Inflammatory macrophage treated with lipopolysaccharide for 1 hour (primary cell): Measurements from ENCODE around the gene MMS22L.

ENCODE experiments used
- DNase-seq, 2 donors: peaks; one replicate each; pipeline ENCODE4 v3.0.0-alpha.2; 2020 to 2022

Gene MMS22L

DNA sequence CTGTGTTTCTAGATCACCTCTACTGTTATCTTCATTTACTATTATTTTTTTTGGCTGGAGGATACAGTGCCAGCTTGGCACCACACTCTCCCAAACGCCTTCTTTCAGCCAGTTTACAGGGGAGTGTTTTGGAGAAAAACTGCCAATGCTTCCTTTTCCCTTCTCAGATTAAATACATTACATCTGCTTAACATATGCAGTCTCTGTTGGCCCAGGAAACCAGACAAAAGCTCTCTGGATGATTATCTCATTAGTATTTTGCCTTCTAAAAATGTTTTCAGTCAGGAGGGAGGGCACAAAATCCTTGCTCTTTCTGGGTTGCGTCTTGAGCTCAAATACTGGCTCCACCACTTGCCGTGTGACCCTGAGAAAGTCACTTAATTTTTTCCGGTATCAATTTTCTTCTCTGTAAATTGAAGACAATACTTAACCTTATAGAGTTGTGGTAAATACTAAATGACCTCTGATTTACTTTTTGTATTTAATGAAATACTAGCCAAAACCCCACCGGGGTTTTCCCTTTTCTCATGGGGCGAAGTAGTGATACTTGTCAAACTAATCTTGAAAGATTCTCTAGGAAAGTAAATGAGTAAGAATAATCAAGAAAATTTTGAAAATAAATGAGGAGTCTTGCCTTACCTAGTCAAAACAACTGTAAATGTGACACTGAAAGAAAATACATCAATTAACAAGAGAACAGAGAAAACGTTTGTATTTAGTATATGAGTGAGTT is 146.2 kb downstream of the MMS22L start:
- DNase-seq, result no peak

GRCh38 chr6:97133067-97133466 is 149.9 kb downstream of the MMS22L start:
- no peak for DNase-seq

DNA sequence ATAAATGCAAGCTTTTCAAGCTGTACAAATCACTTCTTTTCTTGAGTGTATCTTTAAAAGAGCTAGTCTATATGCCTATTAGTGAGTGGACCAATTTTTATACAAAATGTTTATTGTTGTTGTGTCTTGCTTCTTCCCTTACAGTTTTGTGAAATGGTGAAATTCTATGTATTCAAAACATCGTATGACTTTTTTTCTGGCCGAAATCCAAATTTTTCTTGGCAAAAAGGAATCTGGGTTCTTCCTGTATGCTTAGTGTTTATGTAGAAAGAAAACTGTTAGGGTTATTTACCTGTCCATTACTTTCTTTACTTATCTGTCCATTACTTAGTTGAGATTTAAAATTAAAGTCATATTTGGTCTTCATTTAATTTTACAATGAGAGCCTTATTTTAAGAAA is 153.9 kb downstream of the MMS22L start:
- no peak for DNase-seq

GRCh38 chr6:97128507-97128906 is 154.5 kb downstream of the MMS22L start:
- DNase-seq, result no peak

DNA sequence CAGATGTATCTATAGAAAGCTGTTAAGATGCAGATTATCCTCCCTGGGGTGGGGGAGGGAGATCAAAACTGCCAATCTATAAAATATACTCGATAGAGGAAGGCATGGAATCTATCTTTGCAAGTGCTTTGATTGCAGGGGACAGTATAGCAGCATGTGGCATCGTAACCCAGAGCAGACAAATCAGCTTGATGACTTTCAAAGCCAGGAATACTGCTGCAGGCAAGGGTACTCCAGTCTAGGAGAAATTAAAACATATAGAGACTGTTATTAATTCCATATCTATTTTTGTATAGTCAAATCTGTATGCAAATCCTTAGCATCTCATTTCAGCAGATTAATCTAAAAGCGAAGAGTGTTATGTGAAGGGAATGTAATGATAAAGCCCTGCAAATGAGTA is 159.4 kb downstream of the MMS22L start:
- DNase-seq, result no peak

- DNase-seq, result no peak
Measured at GRCh38 chr6:97123112-97123511, 159.9 kb downstream of the MMS22L start.

DNA sequence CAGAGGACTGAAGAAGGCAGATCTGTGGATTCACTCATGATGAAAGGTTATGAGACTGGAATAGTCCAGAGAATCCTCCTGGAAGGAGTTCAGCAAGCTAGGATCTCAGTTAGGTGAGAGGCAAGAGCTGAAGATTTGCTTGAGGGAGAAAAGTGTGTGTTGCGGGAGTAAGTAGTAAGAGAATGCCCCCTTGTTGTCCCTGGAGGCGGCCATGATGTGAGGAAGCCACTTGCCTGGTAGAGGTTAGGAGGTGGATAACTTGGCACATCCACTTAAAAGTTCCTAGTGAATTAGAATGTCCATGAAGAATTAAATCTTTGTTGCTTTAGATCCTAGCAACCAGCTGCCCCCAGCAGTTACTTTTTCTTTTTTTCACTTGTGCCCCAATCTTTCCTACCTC is 162.5 kb downstream of the MMS22L start:
- no peak for DNase-seq

DNA sequence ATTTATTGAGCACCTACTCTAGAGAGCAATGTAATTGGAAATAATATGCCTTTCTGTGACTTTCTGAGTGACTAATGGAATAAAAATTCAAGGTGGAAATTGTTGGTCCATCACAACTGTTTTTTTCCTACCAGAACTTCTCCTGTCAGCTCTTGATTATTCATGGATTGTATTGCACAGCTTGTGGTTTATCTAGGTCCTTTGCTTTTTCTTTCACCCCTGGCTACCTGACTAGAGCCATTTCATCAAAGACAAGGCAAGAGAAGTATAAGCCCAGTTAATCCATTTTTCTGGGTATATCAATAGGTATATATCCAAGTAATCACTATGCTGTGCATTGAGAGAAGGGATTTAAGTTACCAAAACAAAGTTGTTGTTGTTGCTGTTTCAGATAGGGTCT is 168.4 kb downstream of the MMS22L start:
- no peak for DNase-seq

- no peak for DNase-seq
Measured at GRCh38 chr6:97113170-97113569, 169.8 kb downstream of the MMS22L start.

DNA sequence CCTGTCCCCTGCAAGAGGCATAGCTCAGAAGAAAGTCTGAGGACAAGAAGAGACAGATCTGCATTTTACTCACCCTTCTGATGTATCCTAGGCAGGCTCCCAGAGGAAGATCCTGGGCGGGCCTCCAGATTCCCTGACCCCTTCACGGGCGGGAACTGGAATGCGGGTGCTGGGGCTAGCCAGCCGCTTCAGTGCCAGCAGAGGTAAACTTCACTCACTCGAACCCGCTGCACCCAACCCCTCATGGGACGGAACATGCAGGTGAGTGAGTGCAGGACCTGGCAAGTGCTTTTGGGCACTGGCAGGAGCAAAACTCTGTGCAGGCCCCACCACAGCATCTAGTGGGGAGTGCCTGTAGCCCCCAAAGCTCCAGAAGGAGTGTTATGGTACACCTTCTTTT is 171.8 kb downstream of the MMS22L start:
- no peak for DNase-seq

DNA sequence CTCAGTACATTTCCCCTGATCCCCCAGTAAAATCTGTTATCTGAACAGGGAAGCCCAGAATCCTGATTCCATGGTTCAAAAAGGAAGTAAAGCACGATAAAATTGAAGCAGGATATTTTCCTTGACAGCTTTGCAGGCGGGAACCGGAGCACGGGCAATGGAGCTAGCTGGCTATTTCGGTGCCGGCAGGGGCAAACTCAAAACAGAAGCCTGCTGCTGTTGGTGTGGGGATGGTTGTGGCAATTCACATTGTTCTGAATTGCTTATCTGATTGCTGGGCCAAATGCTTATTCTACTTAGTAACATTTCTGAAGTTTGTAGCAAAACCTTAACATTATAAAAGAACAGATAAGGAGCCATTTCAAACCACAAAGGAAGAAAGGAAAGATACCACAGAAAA is 172.4 kb downstream of the MMS22L start:
- DNase-seq, result no peak

DNA sequence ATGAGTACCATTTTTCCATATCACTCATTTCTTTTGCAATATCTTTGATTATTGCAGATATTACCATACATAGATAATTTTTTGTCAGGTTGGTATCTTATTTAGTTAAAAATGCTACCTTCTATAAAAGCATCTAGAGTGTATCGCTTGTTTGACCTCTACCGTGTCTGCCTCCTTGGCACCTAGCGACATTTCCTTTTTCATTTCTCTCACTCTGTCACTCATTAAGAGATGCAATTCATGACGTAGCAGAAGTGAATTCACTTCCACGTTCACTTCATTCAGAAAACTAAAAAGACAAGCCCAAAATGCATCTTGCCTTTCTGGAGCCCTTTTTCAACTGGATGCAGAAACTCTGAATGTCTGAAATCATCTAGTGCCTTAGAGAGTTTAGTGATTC is 172.9 kb downstream of the MMS22L start:
- DNase-seq, result no peak

- no peak for DNase-seq
Measured at GRCh38 chr6:97109444-97109843, 173.6 kb downstream of the MMS22L start.

DNA sequence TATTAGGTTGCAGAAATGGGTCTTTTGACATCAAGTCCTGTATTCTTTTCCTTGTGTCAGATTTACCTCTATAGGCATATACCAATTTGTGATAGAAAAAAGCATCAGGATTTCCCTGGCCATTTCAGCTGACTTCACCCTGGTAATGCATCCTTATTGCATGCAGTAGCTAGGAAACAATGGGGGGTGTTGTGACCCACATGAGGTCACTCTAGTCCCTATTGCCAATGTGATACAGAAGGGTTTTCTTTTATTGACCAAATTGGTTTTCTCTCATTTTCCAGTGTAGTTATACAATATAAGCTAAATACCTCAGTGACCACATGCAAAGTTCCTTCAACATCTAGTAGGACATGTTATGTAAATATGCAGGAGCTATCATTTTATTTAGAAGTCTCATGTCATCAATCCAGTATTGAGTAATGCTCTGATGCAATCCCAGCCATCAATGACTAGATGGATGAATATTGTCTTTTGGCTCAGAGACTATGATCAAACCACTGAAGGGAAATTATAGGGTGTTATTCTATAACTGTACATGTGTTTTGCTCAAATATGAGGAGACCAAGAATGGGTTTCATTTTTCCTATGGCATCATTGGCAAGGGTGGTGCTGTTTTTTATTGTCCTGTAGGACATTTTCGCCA is 180.7 kb downstream of the MMS22L start:
- no peak for DNase-seq

DNA sequence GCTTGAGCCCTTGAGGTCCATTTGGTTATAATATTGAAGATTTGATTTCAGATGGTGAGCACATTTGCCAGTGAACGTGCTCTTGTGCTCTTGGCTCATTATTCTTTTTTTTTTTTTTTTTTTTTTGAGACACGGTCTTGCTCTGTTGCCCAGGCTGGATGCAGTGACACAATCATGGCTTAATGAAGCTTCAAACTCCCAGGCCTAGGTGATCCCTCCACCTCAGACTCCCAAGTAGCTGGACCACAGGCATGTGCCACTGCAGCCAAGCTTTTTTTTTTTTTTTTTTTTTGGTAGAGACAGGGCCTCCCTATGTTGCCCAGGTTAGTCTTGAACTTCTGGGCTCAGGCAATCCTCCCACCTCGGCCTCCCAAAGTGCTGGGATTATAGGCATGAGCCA is 182.3 kb downstream of the MMS22L start:
- no peak for DNase-seq

- no peak for DNase-seq
Measured at GRCh38 chr6:97097068-97098047, 185.7 kb downstream of the MMS22L start.

GRCh38 chr6:97095311-97095850 is 187.6 kb downstream of the MMS22L start:
- no peak for DNase-seq

DNA sequence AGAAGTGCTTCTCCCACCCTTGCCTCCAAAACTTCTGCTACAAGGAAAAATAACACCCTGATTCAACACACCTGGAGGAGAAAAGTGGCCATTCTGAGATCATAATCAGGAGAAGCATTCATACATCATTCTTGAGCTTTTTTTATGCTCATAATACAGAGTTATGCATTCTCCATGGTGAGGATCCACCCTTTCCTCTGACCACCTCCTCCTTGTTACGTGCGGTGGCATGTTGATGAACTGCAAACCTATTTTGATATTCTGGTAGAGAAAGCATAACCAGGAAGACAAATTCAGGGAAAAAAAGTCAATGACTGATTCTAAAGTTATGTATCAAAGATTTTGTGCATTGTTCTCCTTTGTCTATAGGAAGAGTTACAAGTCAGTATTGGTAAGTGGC is 188.6 kb downstream of the MMS22L start:
- no peak for DNase-seq

- DNase-seq, result no peak
Measured at GRCh38 chr6:97092673-97093305, 190.2 kb downstream of the MMS22L start.
